Endothelial cell of umbilical vein (primary cell): ENCODE measurements around the gene VWA7. TPM values are rescaled to one million over a fixed set of nuclear protein-coding genes. Genes with fewer than 3 reads are reported as not detected.

Experiments
- BruUV-seq: library from RNA; stranded (reverse); fragments of 400-500 nt; replicated peaks from 2 replicates; lab custom pipeline; 2021; lab: Mats Ljungman, UMichigan
- CTCF ChIA-PET: fragments of 300-600, 350-600 bp; sonication (Branson Sonifier 250); formaldehyde crosslinking; loops from one replicate; lab custom pipeline; 2021; ENCODE audit warnings: antibody characterized with exemption, inconsistent platforms; lab: Charles Lee
- POLR2A ChIA-PET: fragments of 300-600, 350-600 bp; sonication (Branson Sonifier 250); formaldehyde crosslinking; loops from one replicate; lab custom pipeline; 2021; ENCODE audit warnings: antibody characterized with exemption, inconsistent platforms; lab: Charles Lee
- DNase-seq: peaks from one replicate; pipeline ENCODE4 v3.0.0-alpha.2; 2011; ENCODE audit warnings: low read depth, low spot score
- FAIRE-seq: peaks from 2 replicates; lab custom pipeline; 2011; peaks lifted over from hg19 to GRCh38; lab: Jason Lieb, UNC
- H2AFZ ChIP-seq: 2 replicates; pipeline ENCODE4 v1.6.0; 2012; ENCODE audit warnings: low read depth, low read length, control low read depth, inconsistent platforms
- H3K27ac ChIP-seq: 2 replicates; pipeline ENCODE4 v1.5.1; 2011; ENCODE audit warnings: low read depth, mild to moderate bottlenecking, control low read depth, low read length, moderate library complexity; ENCODE audit not compliant: insufficient read depth
- H3K27me3 ChIP-seq, 2 experiments: 2 replicates each; pipeline versions ENCODE4 v1.6.0 to v1.6.1; 2011; ENCODE audit warnings: low read length in 2 of 2, mixed read lengths in 1 of 2; ENCODE audit not compliant: control insufficient read depth in 2 of 2, insufficient read depth in 2 of 2
- H3K36me3 ChIP-seq, 2 experiments: 2 replicates in 1 of 2; 3 replicates in 1 of 2; pipeline ENCODE4 v1.5.1; 2011; ENCODE audit warnings: low read length in 2 of 2, mild to moderate bottlenecking in 1 of 2, moderate library complexity in 1 of 2; ENCODE audit not compliant: control insufficient read depth in 2 of 2, insufficient read depth in 2 of 2; ENCODE audit errors: extremely low read depth in 1 of 2
- H3K4me1 ChIP-seq: 3 replicates; pipeline ENCODE4 v1.5.1; 2011; ENCODE audit warnings: mild to moderate bottlenecking, low read length; ENCODE audit not compliant: control insufficient read depth, insufficient read depth; ENCODE audit errors: extremely low read depth
- H3K4me2 ChIP-seq: 2 replicates; pipeline ENCODE4 v1.6.1; 2011; ENCODE audit warnings: low read length, control low read depth, mixed read lengths; ENCODE audit not compliant: insufficient read depth
- H3K4me3 ChIP-seq, 3 experiments: fragments of 200-600 bp in 1 of 3; sonication (generic), shearing (Covaris generic) in 1 of 3; replicated peaks in 1 of 3; 2 replicates each; pipeline ENCODE4 v1.5.1; 2011 to 2016; ENCODE audit warnings: control low read depth in 3 of 3, low read length in 3 of 3, mild to moderate bottlenecking in 2 of 3, inconsistent platforms in 1 of 3, low read depth in 1 of 3, moderate library complexity in 1 of 3; ENCODE audit not compliant: insufficient read depth in 1 of 3
- H3K79me2 ChIP-seq: 2 replicates; pipeline ENCODE4 v1.6.0; 2012; ENCODE audit warnings: low read length, inconsistent platforms; ENCODE audit not compliant: control insufficient read depth, insufficient read depth
- H3K9ac ChIP-seq: replicated peaks from 2 replicates; pipeline ENCODE3; 2011; ENCODE audit warnings: low read length, control low read depth; ENCODE audit not compliant: insufficient read depth; ENCODE audit errors: extremely low read depth
- H3K9me1 ChIP-seq: replicated peaks from 3 replicates; pipeline ENCODE4 v1.6.0; 2011; ENCODE audit warnings: mild to moderate bottlenecking, low read length; ENCODE audit not compliant: control insufficient read depth, insufficient read depth; ENCODE audit errors: extremely low read depth
- H3K9me3 ChIP-seq: replicated peaks from 2 replicates; pipeline ENCODE4 v1.5.1; 2012; ENCODE audit warnings: low read length, inconsistent platforms; ENCODE audit not compliant: control insufficient read depth, insufficient read depth
- H4K20me1 ChIP-seq: replicated peaks from 2 replicates; pipeline ENCODE3; 2011; ENCODE audit warnings: mild to moderate bottlenecking, low read length; ENCODE audit not compliant: control insufficient read depth, insufficient read depth; ENCODE audit errors: extremely low read depth
- CTCF ChIP-seq, 2 donors: IDR thresholded peaks; 1 replicate in 1 of 2; 2 replicates in 1 of 2; pipeline ENCODE4 v1.5.1; 2011; ENCODE audit warnings: low read length in 2 of 2, mild to moderate bottlenecking in 2 of 2, moderate library complexity in 2 of 2, control low read depth in 1 of 2, inconsistent platforms in 1 of 2, low read depth in 1 of 2; ENCODE audit not compliant: insufficient read depth in 1 of 2; ENCODE audit errors: extremely low read depth in 1 of 2
- EZH2 ChIP-seq: IDR thresholded peaks from 2 replicates; pipeline ENCODE4 v1.6.1; 2012; ENCODE audit warnings: borderline replicate concordance, low read depth, mild to moderate bottlenecking, moderate library complexity, low read length, inconsistent platforms; ENCODE audit not compliant: severe bottlenecking
- FOS ChIP-seq: IDR thresholded peaks from 2 replicates; pipeline ENCODE4 v1.6.1; 2011; ENCODE audit warnings: mild to moderate bottlenecking, low read length, moderate library complexity, borderline replicate concordance; ENCODE audit not compliant: insufficient read depth
- GATA2 ChIP-seq: IDR thresholded peaks from 2 replicates; pipeline ENCODE4 v1.7.0; 2011; ENCODE audit warnings: low read depth, mild to moderate bottlenecking, moderate library complexity, mixed read lengths, low read length; ENCODE audit not compliant: insufficient read length, insufficient read depth
- JUN ChIP-seq: IDR thresholded peaks from 2 replicates; pipeline ENCODE4 v1.6.1; 2011; ENCODE audit warnings: borderline replicate concordance, low read depth; ENCODE audit not compliant: insufficient read length, insufficient read depth
- POLR2A ChIP-seq: IDR thresholded peaks from 2 replicates; pipeline ENCODE4 v1.6.1; 2012; ENCODE audit warnings: low read depth, mild to moderate bottlenecking, control low read depth, low read length
- POLR2AphosphoS5 ChIP-seq: IDR thresholded peaks from 2 replicates; pipeline ENCODE4 v1.6.1; 2012; ENCODE audit warnings: low read depth, mild to moderate bottlenecking, control low read depth, low read length, moderate library complexity; ENCODE audit not compliant: insufficient read depth
- dilution Hi-C: fragments of 300-500 bp; cut with MboI; formaldehyde crosslinking; loops from one replicate; pipeline ENCODE4 v1.15.0; 2019; ENCODE audit warnings: low sequenced_read_pairs; ENCODE audit not compliant: extremely low pct_ligation_motif_present
- intact Hi-C: fragments of 100-400 bp; cut with micrococcal nuclease; formaldehyde crosslinking; loops from one replicate; pipeline ENCODE4 v1.10.0; 2022
- polyA plus RNA-seq, 4 experiments: library from polyadenylated mRNA; depleted of rRNA in 3 of 4; stranded (reverse) in 3 of 4; unstranded in 1 of 4; fragments of >200 nt; gene quantifications; 2 replicates each; pipeline versions ENCODE4 v1.2.1 to v1.2.3, GENCODE V29; 2011 to 2012; ENCODE audit warnings: missing spikeins in 1 of 4
- total RNA-seq: library from RNA; stranded (reverse); gene quantifications from 2 replicates; pipeline ENCODE4 v1.2.3, GENCODE V29; 2021
- TF ChIP-seq, protein P1 (sequence below): IDR thresholded peaks from 2 replicates; pipeline ENCODE4 v1.6.1; 2011; ENCODE audit not compliant: insufficient read depth, insufficient read length

The VWA7 gene
- total and polyA plus RNA-seq, 2 donors (not counting 3 experiments of a cell fraction or from before 2014, with no cell fraction given): 0.11 to 0.51 TPM

DNA sequence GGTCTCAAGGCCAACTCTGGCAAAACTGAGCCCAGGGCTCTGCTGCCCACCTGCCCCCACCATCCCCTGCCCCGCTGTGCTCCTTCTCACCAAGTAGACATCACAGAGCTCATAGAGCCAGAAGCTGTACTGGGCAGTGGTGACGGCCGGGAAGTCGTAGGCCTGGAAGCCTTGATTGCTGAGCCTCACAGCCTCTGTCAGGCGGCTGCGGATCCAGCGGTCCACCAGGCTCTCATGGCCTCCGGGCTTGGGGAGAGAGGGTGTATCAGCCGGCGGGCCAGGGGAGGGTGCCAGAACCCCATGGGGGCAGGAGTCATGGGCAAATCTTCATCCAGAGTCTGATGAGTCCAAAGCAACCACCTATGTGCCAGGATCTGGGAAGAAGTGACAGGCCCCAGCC, 2.8 kb upstream of the VWA7 start:
- no TSS peak for BruUV-seq
- dilution Hi-C loops: no loop called here

More for the DNA sequence above, 2.8 kb upstream of the VWA7 start:
- Histone ChIP-seq H3K4me2 (no peak overlapping the region), H3K9me1 (no peaks in the 10 kb centered on the region), H3K4me1 (peaks cover 4% of the 10 kb centered on the region), H3K9me3 (no peaks in the 10 kb centered on the region), H3K27me3 (no peaks in the 10 kb centered on the region), H3K36me3 (peaks cover 7 to 45% of the 10 kb centered on the region in 2 experiments), H4K20me1 (no peaks in the 10 kb centered on the region), H3K9ac (no peak overlapping the region), H3K79me2 (no peaks in the 10 kb centered on the region), H3K4me3 (no peak overlapping the region), H3K27ac (no peak overlapping the region), H2AFZ (no peak overlapping the region)
- TF ChIP-seq POLR2A (no peak), FOS (no peak), JUN (no peak), POLR2AphosphoS5 (no peak), CTCF (IDR thresholded peaks at IDR 0.05; ENCODE audit: extremely low read depth in 1 of 2, insufficient read depth in 1 of 2, low read depth in 1 of 2, low read length in 2 of 2) (no peak), EZH2 (no peak), GATA2 (no peak)
- TF ChIP-seq, protein P1, sequence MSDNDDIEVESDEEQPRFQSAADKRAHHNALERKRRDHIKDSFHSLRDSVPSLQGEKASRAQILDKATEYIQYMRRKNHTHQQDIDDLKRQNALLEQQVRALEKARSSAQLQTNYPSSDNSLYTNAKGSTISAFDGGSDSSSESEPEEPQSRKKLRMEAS: no peak
- DNase-seq (no peak), FAIRE-seq (no peak)
- intact Hi-C loops: no loop called here
- ChIA-PET CTCF (interaction anchor here (0.9 to 2.3 kb wide), 2 partner anchors 10 to 11 kb away, joined by 3 to 14 read pairs; no protein-coding TSS in a partner anchor), POLR2A (no interaction called here)
